H9 (cell line): ENCODE measurements around the gene PRRC2B. TPM values are rescaled to one million over a fixed set of nuclear protein-coding genes. Genes with fewer than 3 reads are reported as not detected.

Experiments used
- DNase-seq: peaks from one replicate; pipeline ENCODE4 v3.0.0-alpha.2; 2017
- H2AFZ ChIP-seq: one replicate; pipeline ENCODE4 v1.6.1; 2013; ENCODE audit warnings: mild to moderate bottlenecking, low read length, control low read depth, moderate library complexity
- H2AK5ac ChIP-seq: 2 replicates; pipeline ENCODE4 v1.6.1; 2013; ENCODE audit warnings: low read length, control low read depth, mixed read lengths; ENCODE audit not compliant: insufficient read length
- H2BK120ac ChIP-seq: one replicate; pipeline ENCODE4 v1.6.1; 2013; ENCODE audit warnings: low read depth, mild to moderate bottlenecking, low read length, control low read depth, inconsistent platforms; ENCODE audit not compliant: poor library complexity, severe bottlenecking
- H2BK12ac ChIP-seq: 2 replicates; pipeline ENCODE4 v1.6.1; 2013; ENCODE audit warnings: low read length, control low read depth, mixed read lengths, low read depth; ENCODE audit not compliant: insufficient read length
- H2BK15ac ChIP-seq: 2 replicates; pipeline ENCODE4 v1.6.1; 2013; ENCODE audit warnings: low read depth, low read length, control low read depth
- H2BK20ac ChIP-seq: one replicate; pipeline ENCODE4 v1.6.1; 2013; ENCODE audit warnings: low read depth, mild to moderate bottlenecking, low read length, control low read depth, inconsistent platforms; ENCODE audit not compliant: poor library complexity, severe bottlenecking
- H2BK5ac ChIP-seq: 2 replicates; pipeline ENCODE4 v1.6.1; 2013; ENCODE audit warnings: low read length, control low read depth, mixed read lengths; ENCODE audit not compliant: insufficient read length
- H3K14ac ChIP-seq: 2 replicates; pipeline ENCODE4 v1.6.1; 2013; ENCODE audit warnings: low read length, control low read depth; ENCODE audit not compliant: insufficient read depth
- H3K18ac ChIP-seq: 2 replicates; pipeline ENCODE4 v1.6.1; 2013; ENCODE audit warnings: low read depth, mild to moderate bottlenecking, mixed read lengths, low read length, control low read depth; ENCODE audit not compliant: insufficient read length
- H3K23ac ChIP-seq: 2 replicates; pipeline ENCODE4 v1.6.1; 2013; ENCODE audit warnings: low read length, control low read depth, mixed read lengths, low read depth; ENCODE audit not compliant: insufficient read length
- H3K23me2 ChIP-seq: 2 replicates; pipeline ENCODE4 v1.6.1; 2013; ENCODE audit warnings: low read depth, mild to moderate bottlenecking, mixed read lengths, low read length, control low read depth; ENCODE audit not compliant: insufficient read length, poor library complexity, severe bottlenecking
- H3K27ac ChIP-seq: 2 replicates; pipeline ENCODE4 v1.5.1; 2013; ENCODE audit warnings: low read length, control low read depth, mixed read lengths, low read depth; ENCODE audit not compliant: insufficient read length
- H3K27me3 ChIP-seq: 2 replicates; pipeline ENCODE4 v1.6.1; 2013; ENCODE audit warnings: low read length, control low read depth, inconsistent platforms; ENCODE audit not compliant: insufficient read depth
- H3K4ac ChIP-seq: 2 replicates; pipeline ENCODE4 v1.6.1; 2013; ENCODE audit warnings: low read depth, mild to moderate bottlenecking, control low read depth, inconsistent platforms, low read length, moderate library complexity
- H3K4me1 ChIP-seq: 2 replicates; pipeline ENCODE4 v1.6.1; 2013; ENCODE audit warnings: low read length, control low read depth, inconsistent platforms; ENCODE audit not compliant: insufficient read depth
- H3K4me2 ChIP-seq: 2 replicates; pipeline ENCODE4 v1.6.1; 2013; ENCODE audit warnings: low read length, control low read depth, mixed read lengths; ENCODE audit not compliant: insufficient read length, insufficient read depth
- H3K56ac ChIP-seq: 2 replicates; pipeline ENCODE4 v1.6.1; 2013; ENCODE audit warnings: low read depth, mild to moderate bottlenecking, mixed read lengths, low read length, control low read depth; ENCODE audit not compliant: insufficient read length
- H3K79me1 ChIP-seq: 2 replicates; pipeline ENCODE4 v1.6.1; 2013; ENCODE audit warnings: low read depth, mild to moderate bottlenecking, moderate library complexity, low read length, control low read depth, inconsistent platforms; ENCODE audit not compliant: insufficient read depth, poor library complexity, severe bottlenecking
- H3K79me2 ChIP-seq: 2 replicates; pipeline ENCODE4 v1.6.1; 2013; ENCODE audit warnings: low read length, control low read depth, inconsistent platforms; ENCODE audit not compliant: insufficient read depth
- H3K9ac ChIP-seq: 2 replicates; pipeline ENCODE4 v1.6.1; 2013; ENCODE audit warnings: low read length, control low read depth, mixed read lengths; ENCODE audit not compliant: insufficient read length; ENCODE audit errors: extremely low read depth
- H3K9me3 ChIP-seq: one replicate; pipeline ENCODE4 v1.6.1; 2013; ENCODE audit warnings: low read depth, low read length, inconsistent platforms; ENCODE audit not compliant: control insufficient read depth
- H3T11ph ChIP-seq: one replicate; pipeline ENCODE4 v1.6.1; 2013; ENCODE audit warnings: mild to moderate bottlenecking, low read length, control low read depth, inconsistent platforms
- H4K20me1 ChIP-seq: one replicate; pipeline ENCODE4 v1.6.1; 2013; ENCODE audit not compliant: control insufficient read depth, insufficient read length, insufficient read depth
- H4K5ac ChIP-seq: 2 replicates; pipeline ENCODE4 v1.6.1; 2013; ENCODE audit warnings: low read depth, mild to moderate bottlenecking, mixed read lengths, low read length, control low read depth; ENCODE audit not compliant: insufficient read length
- H4K8ac ChIP-seq: replicated peaks from 2 replicates; pipeline ENCODE4 v1.6.1; 2013; ENCODE audit warnings: low read length, control low read depth, mixed read lengths, low read depth; ENCODE audit not compliant: insufficient read length
- H4K91ac ChIP-seq: 2 replicates; pipeline ENCODE4 v1.6.1; 2013; ENCODE audit warnings: low read depth, mild to moderate bottlenecking, moderate library complexity, mixed read lengths, low read length, control low read depth; ENCODE audit not compliant: insufficient read length
- H3K27ac Mint-ChIP-seq, 3 experiments: 2 replicates in 2 of 3; 3 replicates in 1 of 3; pipeline ENCODE4 v1.8.0; 2020 to 2021; ENCODE audit warnings: mixed read lengths in 3 of 3, mild to moderate bottlenecking in 1 of 3, moderate library complexity in 1 of 3
- H3K27me3 Mint-ChIP-seq: 2 replicates; pipeline ENCODE4 v1.8.0; 2021; ENCODE audit warnings: low read depth, mild to moderate bottlenecking, moderate library complexity, mixed read lengths
- H3K36me3 Mint-ChIP-seq, 3 experiments: 2 replicates in 2 of 3; 3 replicates in 1 of 3; pipeline ENCODE4 v1.8.0; 2020 to 2021; ENCODE audit warnings: low read depth in 3 of 3, mixed read lengths in 3 of 3; ENCODE audit not compliant: insufficient read depth in 1 of 3
- H3K4me1 Mint-ChIP-seq, 2 experiments: 2 replicates each; pipeline ENCODE4 v1.8.0; 2020; ENCODE audit warnings: mixed read lengths in 2 of 2
- H3K4me3 Mint-ChIP-seq, 2 experiments: 2 replicates in 1 of 2; 3 replicates in 1 of 2; pipeline ENCODE4 v1.8.0; 2020 to 2021; ENCODE audit warnings: mild to moderate bottlenecking in 2 of 2, mixed read lengths in 2 of 2, moderate library complexity in 1 of 2
- H3K9me3 Mint-ChIP-seq, 2 experiments: 2 replicates in 1 of 2; 3 replicates in 1 of 2; pipeline ENCODE4 v1.8.0; 2020; ENCODE audit warnings: mild to moderate bottlenecking in 2 of 2, mixed read lengths in 2 of 2, moderate library complexity in 1 of 2
- CTCF ChIP-seq: fragments of 200-600 bp; sonication (generic); conservative IDR thresholded peaks from 3 replicates; pipeline ENCODE4 v1.8.0; 2021; ENCODE audit warnings: antibody characterized with exemption, mild to moderate bottlenecking
- WGBS: extraction: QIAGEN DNeasy Blood & Tissue Kit; methylation state at CpG from one replicate; pipeline ENCODE4 v1.1.7; 2013; ENCODE audit warnings: missing lambda C conversion rate, low lambda C conversion rate, mixed read lengths; ENCODE audit not compliant: insufficient read length; ENCODE audit errors: extremely low coverage; 5-methylcytosine and 5-hydroxymethylcytosine counted together
- total RNA-seq: library from RNA; stranded (reverse); gene quantifications from 2 replicates; pipeline ENCODE4 v1.2.1, GENCODE V29; 2021

Gene PRRC2B
- total RNA-seq, 1 experiment from 2014 or later, result 251 TPM

- Histone ChIP-seq H2BK120ac (no peak overlapping the region), H2AFZ (no peak overlapping the region), H4K8ac (no peak overlapping the region), H3K27me3 (no peaks in the 10 kb centered on the region), H3K18ac (no peak overlapping the region), H3K9me3 (no peaks in the 10 kb centered on the region), H3K79me2 (no peaks in the 10 kb centered on the region), H3T11ph (no peak overlapping the region), H3K14ac (no peak overlapping the region), H4K5ac (no peak overlapping the region), H3K4me2 (no peak overlapping the region), H3K4ac (no peak overlapping the region), H3K79me1 (no peaks in the 10 kb centered on the region), H2BK15ac (no peak overlapping the region), H3K9ac (no peak overlapping the region), H4K20me1 (peaks cover 3% of the 10 kb centered on the region), H3K4me1 (no peaks in the 10 kb centered on the region), H2BK20ac (no peak overlapping the region), H2BK12ac (no peak overlapping the region), H3K23ac (no peak overlapping the region), H3K23me2 (no peaks in the 10 kb centered on the region), H3K27ac (no peak overlapping the region), H2BK5ac (no peak overlapping the region), H2AK5ac (no peak overlapping the region), H4K91ac (no peak overlapping the region), H3K56ac (no peak overlapping the region)
- Mint-ChIP-seq H3K4me1 (peaks cover 10 to 15% of the 10 kb centered on the region in 2 experiments), H3K36me3 (peaks cover 0 to 3% (median 0%) of the 10 kb centered on the region in 3 experiments; a peak in 1 of 7 replicates), H3K4me3 (no peak overlapping the region), H3K27me3 (peaks cover 9% of the 10 kb centered on the region), H3K27ac (peak overlapping the region in 1 of 3 experiments; percentile 62; a peak in 1 of 7 replicates), H3K9me3 (no peaks in the 10 kb centered on the region; a peak in 2 of 5 replicates)
- DNase-seq, result peak; percentile 56
- no CpG with 5 or more reads among the region's 10 CpGs for WGBS
- TF ChIP-seq CTCF, result peak; percentile 47
These were observed 45.0 kb upstream of the PRRC2B start for GRCh38 chr9:131348631-131349521.
